Kidney (tissue), 14 donors: ENCODE data around the gene SRI. TPM values are rescaled to one million over a fixed set of nuclear protein-coding genes. Genes with fewer than 3 reads are reported as not detected.
"Not testable (repeated sequence)": the region's sequence is repeated elsewhere in the genome, so short reads cannot be mapped to it uniquely, and the experiment has no call there.

Source experiments
- DNase-seq, 5 donors: peaks; one replicate each; pipeline ENCODE4 v3.0.0-alpha.2; 2013 to 2020
- FAIRE-seq: peaks from 2 replicates; lab custom pipeline; 2012; peaks lifted over from hg19 to GRCh38; lab: Jason Lieb, UNC
- H3K27ac ChIP-seq, 2 donors: one replicate each; pipeline ENCODE4 v1.7.0; 2013; ENCODE audit warnings: low read depth in 2 of 2, low read length in 2 of 2, inconsistent platforms in 1 of 2
- H3K27me3 ChIP-seq: one replicate; pipeline ENCODE4 v1.7.1; 2013; ENCODE audit warnings: low read length, inconsistent platforms; ENCODE audit not compliant: control insufficient read depth, insufficient read depth
- H3K36me3 ChIP-seq, 3 donors: one replicate each; pipeline versions ENCODE4 v1.7.0 to v1.7.1; 2013; ENCODE audit warnings: low read length in 3 of 3, control low read depth in 1 of 3, inconsistent platforms in 1 of 3; ENCODE audit not compliant: insufficient read depth in 3 of 3, control insufficient read depth in 2 of 3
- H3K4me1 ChIP-seq, 3 donors: one replicate each; pipeline versions ENCODE4 v1.7.0 to v1.7.1; 2013; ENCODE audit warnings: low read length in 3 of 3, inconsistent platforms in 1 of 3, low read depth in 1 of 3; ENCODE audit not compliant: control insufficient read depth in 2 of 3, insufficient read depth in 2 of 3
- H3K4me3 ChIP-seq, 3 donors: one replicate each; pipeline versions ENCODE4 v1.7.0 to v1.8.1; 2013; ENCODE audit warnings: low read length in 3 of 3, control low read depth in 1 of 3, inconsistent platforms in 1 of 3
- H3K9ac ChIP-seq, 3 donors: one replicate each; pipeline versions ENCODE4 v1.7.0 to v1.7.1; 2013; ENCODE audit warnings: low read length in 3 of 3, control low read depth in 1 of 3, inconsistent platforms in 1 of 3
- H3K9me3 ChIP-seq, 3 donors: one replicate each; pipeline versions ENCODE4 v1.7.0 to v1.7.1; 2013; ENCODE audit warnings: low read length in 3 of 3, control low read depth in 1 of 3, inconsistent platforms in 1 of 3; ENCODE audit not compliant: control insufficient read depth in 2 of 3, insufficient read depth in 1 of 3
- CTCF ChIP-seq: IDR thresholded peaks from 3 replicates; pipeline ENCODE4 v1.5.1; 2012; ENCODE audit warnings: mild to moderate bottlenecking, moderate library complexity, borderline replicate concordance; ENCODE audit not compliant: insufficient read depth; ENCODE audit errors: extremely low read depth
- intact Hi-C: fragments of 100-400 bp; cut with DNase I; formaldehyde crosslinking; loops from one replicate; pipeline ENCODE4 v1.11.1; 2022
- polyA plus RNA-seq: library from polyadenylated mRNA; stranded (reverse); fragments of 350-450 nt; fragmentation: Illumina TruSeq; extraction: RNeasy Lipid Tissue Mini Kit (QIAGEN cat#74804); gene quantifications from one replicate; pipeline ENCODE4 v1.2.3, GENCODE V29; 2014; ENCODE audit warnings: low read depth, low replicate concordance; ENCODE audit not compliant: insufficient read depth
- total RNA-seq: library from RNA; stranded (reverse); fragmentation: NEBNext Ultra II Directional; extraction: Animal tissue kit (Norgen Biotek cat#: 25700); gene quantifications from one replicate; pipeline ENCODE4 v1.2.1, GENCODE V29; 2021
- donor health status: control.
- donor health status: control.
- donor health status: control.
- donor health status: control.
- donor health status: control.
- donor health status: DM: yes; HTN: yes; CAD: no.
- donor health status: Normal renal cell carcinoma (clear cell type).

SRI gene
- total and polyA plus RNA-seq, 2 donors from 2014 or later: 141 to 148 TPM

- FAIRE-seq: no peak
- Histone ChIP-seq H3K27ac (no peak overlapping the region), H3K9ac (no peak overlapping the region), H3K27me3 (no peaks in the 10 kb centered on the region), H3K4me3 (no peak overlapping the region), H3K36me3 (no peaks in the 10 kb centered on the region), H3K4me1 (no peaks in the 10 kb centered on the region), H3K9me3 (no peaks in the 10 kb centered on the region)
- intact Hi-C loops: no loop called here
- DNase-seq: no peak
- no peak for TF ChIP-seq CTCF
Measured at GRCh38 chr7:88268858-88269257, 49.0 kb upstream of the SRI start.

- Histone ChIP-seq H3K36me3 (no peaks in the 10 kb centered on the region), H3K4me1 (no peaks in the 10 kb centered on the region), H3K27me3 (no peaks in the 10 kb centered on the region), H3K9ac (no peak overlapping the region), H3K4me3 (no peak overlapping the region), H3K27ac (no peak overlapping the region), H3K9me3 (no peaks in the 10 kb centered on the region)
- TF ChIP-seq CTCF: no peak
- no peak for DNase-seq
- no peak for FAIRE-seq
- intact Hi-C loops: no loop called here
Measured at GRCh38 chr7:88268051-88268450, 48.2 kb upstream of the SRI start.

GRCh38 chr7:88267421-88267820 lies 47.6 kb upstream of the SRI start:
- no peaks in the 10 kb centered on the region for H3K4me1 ChIP-seq
- no peaks in the 10 kb centered on the region for H3K9me3 ChIP-seq
- H3K27me3 ChIP-seq: no peaks in the 10 kb centered on the region
- no peak for FAIRE-seq
- no peak for DNase-seq
- no peak overlapping the region for H3K9ac ChIP-seq
- intact Hi-C loops: no loop called here
- no peak for TF ChIP-seq CTCF
- no peak overlapping the region for H3K27ac ChIP-seq
- H3K4me3 ChIP-seq: no peak overlapping the region
- no peaks in the 10 kb centered on the region for H3K36me3 ChIP-seq

- H3K9me3 ChIP-seq, intact Hi-C loops, H3K27ac ChIP-seq, FAIRE-seq, H3K9ac ChIP-seq, DNase-seq, H3K27me3 ChIP-seq, H3K36me3 ChIP-seq, H3K4me1 ChIP-seq, H3K4me3 ChIP-seq: not testable (repeated sequence)
Measured at GRCh38 chr7:88264987-88265386, 45.1 kb upstream of the SRI start.
